ENCODE results near the gene DHPS. TPM values are rescaled to one million over a fixed set of nuclear protein-coding genes. Genes with fewer than 3 reads are reported as not detected.
A peak's percentile ranks its signal among the peaks of the same experiment; 100 is the strongest.

The DHPS gene
- total and polyA plus RNA-seq, 2 of the 13 experiments (the other 11 are each of a cell fraction or from before 2014, with no cell fraction given): 43.3 to 84.3 TPM

GRCh38 chr19:12706332-12706718 is 24.6 kb upstream of the DHPS start:
- in situ Hi-C loops (cut with HindIII; ENCODE audit: extremely low pct_ligation_motif_present, low pct_unique_long_range_greater_than_20kb): no loop called here
- Histone ChIP-seq H3K4me2 (ENCODE audit: low read depth, low read length) (no peak overlapping the region), H3K36me3 (replicated peaks in 1 of 2; ENCODE audit: control insufficient read depth in 1 of 2, insufficient read depth in 2 of 2, low read length in 2 of 2) (peaks cover 44 to 79% of the 10 kb centered on the region in 2 experiments), H3K9ac (ENCODE audit: insufficient read depth, low read depth, low read length) (no peak overlapping the region), H3K4me3 (replicated peaks in 1 of 3; ENCODE audit: insufficient read depth in 1 of 3, low read depth in 2 of 3, low read length in 3 of 3) (no peak overlapping the region), H3K27me3 (ENCODE audit: control insufficient read depth in 1 of 2, insufficient read depth in 2 of 2, low read length in 2 of 2) (no peaks in the 10 kb centered on the region), H3K79me2 (ENCODE audit: insufficient read depth, low read length) (no peaks in the 10 kb centered on the region), H3K4me1 (ENCODE audit: insufficient read depth, low read length) (no peaks in the 10 kb centered on the region), H3K9me3 (ENCODE audit: low read length) (no peaks in the 10 kb centered on the region), H4K20me1 (ENCODE audit: insufficient read depth, low read length) (no peaks in the 10 kb centered on the region), H3K27ac (ENCODE audit: extremely low read length, insufficient read depth, low read length) (no peak overlapping the region), H2AFZ (ENCODE audit: low read length) (no peak overlapping the region)
- WGBS (ENCODE audit: low lambda C conversion rate): 100% methylated on average over 6 of the region's 13 CpGs
- TF ChIP-seq THAP8 (CRISPR knock-in tag; IDR thresholded peaks at IDR 0.05; ENCODE audit: borderline replicate concordance) (no peak), ZNF441 (CRISPR knock-in tag; IDR thresholded peaks at IDR 0.05; ENCODE audit: borderline replicate concordance) (no peak), ZNF597 (CRISPR knock-in tag; IDR thresholded peaks at IDR 0.05) (no peak), GATA4 (IDR thresholded peaks at IDR 0.05; ENCODE audit: borderline replicate concordance, low read depth) (no peak), SOX13 (IDR thresholded peaks at IDR 0.05) (no peak), SOX13 (CRISPR knock-in tag; conservative IDR thresholded peaks at IDR 0.05 in 1 of 2, IDR thresholded peaks at IDR 0.05 in 1 of 2) (no peak)
- DNase-seq (ENCODE audit: low spot score) (no peak), FAIRE-seq (no peak), ATAC-seq (no peak)
- POLR2A ChIA-PET: no interaction called here
- intact Hi-C loops (cut with micrococcal nuclease; ENCODE audit: unreplicated experiment): no loop called here
- CTCF ChIA-PET (ENCODE audit: low intra/inter-chr PET ratio, low total read pairs): no interaction called here
- no TSS peak for BruUV-seq (replicated peaks)

GRCh38 chr19:12705654-12706331 is 24.1 kb upstream of the DHPS start:
- Histone ChIP-seq H3K27ac (ENCODE audit: extremely low read length, insufficient read depth, low read length) (no peak overlapping the region), H3K9ac (ENCODE audit: insufficient read depth, low read depth, low read length) (no peak overlapping the region), H2AFZ (ENCODE audit: low read length) (no peak overlapping the region), H3K36me3 (replicated peaks in 1 of 2; ENCODE audit: control insufficient read depth in 1 of 2, insufficient read depth in 2 of 2, low read length in 2 of 2) (peaks cover 44 to 80% of the 10 kb centered on the region in 2 experiments), H3K4me2 (ENCODE audit: low read depth, low read length) (no peak overlapping the region), H3K27me3 (ENCODE audit: control insufficient read depth in 1 of 2, insufficient read depth in 2 of 2, low read length in 2 of 2) (no peaks in the 10 kb centered on the region), H3K79me2 (ENCODE audit: insufficient read depth, low read length) (no peaks in the 10 kb centered on the region), H4K20me1 (ENCODE audit: insufficient read depth, low read length) (no peaks in the 10 kb centered on the region), H3K4me3 (replicated peaks in 1 of 3; ENCODE audit: insufficient read depth in 1 of 3, low read depth in 2 of 3, low read length in 3 of 3) (no peak overlapping the region), H3K4me1 (ENCODE audit: insufficient read depth, low read length) (no peaks in the 10 kb centered on the region), H3K9me3 (ENCODE audit: low read length) (no peaks in the 10 kb centered on the region)
- CTCF ChIA-PET (ENCODE audit: low intra/inter-chr PET ratio, low total read pairs): no interaction called here
- WGBS (ENCODE audit: low lambda C conversion rate): 95% methylated on average over 24 of the region's 29 CpGs
- intact Hi-C loops (cut with micrococcal nuclease; ENCODE audit: unreplicated experiment): no loop called here
- FAIRE-seq (no peak), ATAC-seq (no peak), DNase-seq (ENCODE audit: low spot score) (no peak)
- TF ChIP-seq STAT5B (CRISPR knock-in tag; IDR thresholded peaks at IDR 0.05) (no peak), AGO2 (optimal IDR thresholded peaks at IDR 0.05; ENCODE audit: low read depth, low read length) (peak; percentile 54)
- no TSS peak for BruUV-seq (replicated peaks)
- POLR2A ChIA-PET: no interaction called here
- in situ Hi-C loops (cut with HindIII; ENCODE audit: extremely low pct_ligation_motif_present, low pct_unique_long_range_greater_than_20kb): no loop called here
